Hepatocyte (in vitro differentiated cells): Measurements from ENCODE around the gene PRSS38. TPM values are rescaled to one million over a fixed set of nuclear protein-coding genes. Genes with fewer than 3 reads are reported as not detected.

Experiments
- DNase-seq: peaks from one replicate; pipeline ENCODE4 v3.0.0-alpha.2; 2016; ENCODE audit warnings: low spot score
- H2AFZ ChIP-seq: fragments of 200-600 bp; sonication (generic); 2 replicates; pipeline ENCODE4 v1.6.0; 2016; ENCODE audit warnings: antibody characterized with exemption, mild to moderate bottlenecking
- H3K27ac ChIP-seq: fragments of 200-600 bp; sonication (generic); 2 replicates; pipeline ENCODE4 v1.5.1; 2016; ENCODE audit warnings: mild to moderate bottlenecking
- H3K27me3 ChIP-seq: fragments of 200-600 bp; sonication (generic); 2 replicates; pipeline ENCODE4 v1.6.1; 2016
- H3K36me3 ChIP-seq: fragments of 200-600 bp; sonication (generic); replicated peaks from 2 replicates; pipeline ENCODE4 v1.5.1; 2016; ENCODE audit warnings: low read depth; ENCODE audit not compliant: insufficient read depth
- H3K4me1 ChIP-seq: fragments of 200-600 bp; sonication (generic); 2 replicates; pipeline ENCODE4 v1.5.1; 2016; ENCODE audit warnings: mild to moderate bottlenecking, moderate library complexity; ENCODE audit not compliant: insufficient read depth
- H3K4me2 ChIP-seq: fragments of 200-600 bp; sonication (generic); 2 replicates; pipeline ENCODE4 v1.6.0; 2016
- H3K4me3 ChIP-seq: fragments of 200-600 bp; sonication (generic); 2 replicates; pipeline ENCODE4 v1.5.1; 2016; ENCODE audit warnings: mild to moderate bottlenecking
- H3K79me2 ChIP-seq: fragments of 200-600 bp; sonication (generic); 2 replicates; pipeline ENCODE4 v1.6.0; 2017; ENCODE audit warnings: mild to moderate bottlenecking
- H3K9me2 ChIP-seq: fragments of 200-600 bp; sonication (generic); replicated peaks from 2 replicates; pipeline ENCODE4 v1.6.0; 2017; ENCODE audit warnings: mild to moderate bottlenecking; ENCODE audit not compliant: insufficient read depth
- H3K9me3 ChIP-seq: fragments of 200-600 bp; sonication (generic); 2 replicates; pipeline ENCODE4 v1.5.1; 2016; ENCODE audit warnings: low read depth, mild to moderate bottlenecking
- H4K20me1 ChIP-seq: fragments of 200-600 bp; sonication (generic); 2 replicates; pipeline ENCODE4 v1.6.0; 2016; ENCODE audit warnings: mild to moderate bottlenecking; ENCODE audit not compliant: insufficient read depth, poor library complexity, severe bottlenecking
- CTCF ChIP-seq: fragments of 200-600 bp; sonication (generic); IDR thresholded peaks from 2 replicates; pipeline ENCODE4 v1.5.1; 2016; ENCODE audit warnings: antibody characterized with exemption, mild to moderate bottlenecking; ENCODE audit not compliant: poor library complexity
- EZH2 ChIP-seq: fragments of 200-600 bp; sonication (generic); IDR thresholded peaks from 2 replicates; pipeline ENCODE4 v1.6.1; 2016; ENCODE audit warnings: antibody characterized with exemption, mild to moderate bottlenecking, borderline replicate concordance
- EZH2phosphoT487 ChIP-seq: fragments of 200-600 bp; sonication (generic); IDR thresholded peaks from one replicate; pipeline ENCODE4 v1.6.1; 2018; ENCODE audit warnings: antibody characterized with exemption, mild to moderate bottlenecking, low read depth, moderate library complexity; ENCODE audit not compliant: unreplicated experiment, severe bottlenecking
- WGBS: methylation state at CpG from one replicate; pipeline ENCODE4 v1.1.6; 2016; ENCODE audit warnings: low lambda C conversion rate; ENCODE audit errors: missing lambda C conversion rate; 5-methylcytosine and 5-hydroxymethylcytosine counted together
- polyA plus RNA-seq: library from polyadenylated mRNA; unstranded; fragments of >200 nt; fragmentation: Nextera tagmentation; extraction: Ambion mirVana; gene quantifications from 2 replicates; pipeline ENCODE4 v1.2.1, GENCODE V29; 2016
- total RNA-seq: library from RNA; depleted of rRNA; stranded (reverse); fragments of >200 nt; gene quantifications from 2 replicates; pipeline ENCODE4 v1.2.3, GENCODE V29; 2014

Gene PRSS38
- total and polyA plus RNA-seq, 2 experiments from 2014 or later: not detected

- Histone ChIP-seq H3K4me1 (no peaks in the 10 kb centered on the region), H3K9me2 (no peaks in the 10 kb centered on the region), H3K36me3 (no peaks in the 10 kb centered on the region), H3K4me3 (no peak overlapping the region), H3K27me3 (no peaks in the 10 kb centered on the region), H3K9me3 (no peaks in the 10 kb centered on the region), H2AFZ (no peak overlapping the region), H3K79me2 (no peaks in the 10 kb centered on the region), H3K27ac (no peak overlapping the region), H3K4me2 (no peak overlapping the region), H4K20me1 (no peaks in the 10 kb centered on the region)
- 93% methylated on average over 10 of the region's 10 CpGs for WGBS
- no peak for TF ChIP-seq CTCF
- no peak for TF ChIP-seq EZH2phosphoT487
- TF ChIP-seq EZH2: no peak
- DNase-seq: no peak
These were observed 36.4 kb upstream of the PRSS38 start for GRCh38 chr1:227779021-227779441.

DNA sequence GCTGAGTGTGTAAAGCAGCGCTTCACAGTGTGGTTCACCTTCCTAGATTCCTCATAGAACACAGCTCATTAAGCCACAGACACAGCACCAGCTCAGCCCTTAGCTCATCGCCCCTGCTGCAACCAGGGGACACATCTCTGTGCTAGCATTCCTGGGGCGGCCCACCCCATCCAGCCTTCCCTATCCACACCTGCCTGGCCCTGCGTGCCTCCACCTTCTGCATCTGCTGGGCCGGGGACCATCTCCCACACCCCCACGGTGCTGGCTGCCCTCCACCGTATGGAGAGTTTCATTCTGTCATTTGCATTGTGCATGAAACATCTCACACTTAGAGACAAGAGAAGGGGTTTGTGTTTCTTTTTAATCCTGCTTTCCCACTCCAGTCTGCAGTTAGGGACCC lies 35.8 kb upstream of the PRSS38 start:
- no peak overlapping the region for H3K4me3 ChIP-seq
- no peaks in the 10 kb centered on the region for H3K9me3 ChIP-seq
- H4K20me1 ChIP-seq: no peaks in the 10 kb centered on the region
- no peaks in the 10 kb centered on the region for H3K4me1 ChIP-seq
- no peak overlapping the region for H3K4me2 ChIP-seq
- no peaks in the 10 kb centered on the region for H3K9me2 ChIP-seq
- no peaks in the 10 kb centered on the region for H3K36me3 ChIP-seq
- H3K79me2 ChIP-seq: no peaks in the 10 kb centered on the region
- H3K27me3 ChIP-seq: no peaks in the 10 kb centered on the region
- no peak overlapping the region for H3K27ac ChIP-seq
- 98% methylated on average over 6 of the region's 7 CpGs for WGBS
- TF ChIP-seq EZH2 (no peak), CTCF (no peak), EZH2phosphoT487 (no peak)
- H2AFZ ChIP-seq: no peak overlapping the region
- DNase-seq: no peak

DNA sequence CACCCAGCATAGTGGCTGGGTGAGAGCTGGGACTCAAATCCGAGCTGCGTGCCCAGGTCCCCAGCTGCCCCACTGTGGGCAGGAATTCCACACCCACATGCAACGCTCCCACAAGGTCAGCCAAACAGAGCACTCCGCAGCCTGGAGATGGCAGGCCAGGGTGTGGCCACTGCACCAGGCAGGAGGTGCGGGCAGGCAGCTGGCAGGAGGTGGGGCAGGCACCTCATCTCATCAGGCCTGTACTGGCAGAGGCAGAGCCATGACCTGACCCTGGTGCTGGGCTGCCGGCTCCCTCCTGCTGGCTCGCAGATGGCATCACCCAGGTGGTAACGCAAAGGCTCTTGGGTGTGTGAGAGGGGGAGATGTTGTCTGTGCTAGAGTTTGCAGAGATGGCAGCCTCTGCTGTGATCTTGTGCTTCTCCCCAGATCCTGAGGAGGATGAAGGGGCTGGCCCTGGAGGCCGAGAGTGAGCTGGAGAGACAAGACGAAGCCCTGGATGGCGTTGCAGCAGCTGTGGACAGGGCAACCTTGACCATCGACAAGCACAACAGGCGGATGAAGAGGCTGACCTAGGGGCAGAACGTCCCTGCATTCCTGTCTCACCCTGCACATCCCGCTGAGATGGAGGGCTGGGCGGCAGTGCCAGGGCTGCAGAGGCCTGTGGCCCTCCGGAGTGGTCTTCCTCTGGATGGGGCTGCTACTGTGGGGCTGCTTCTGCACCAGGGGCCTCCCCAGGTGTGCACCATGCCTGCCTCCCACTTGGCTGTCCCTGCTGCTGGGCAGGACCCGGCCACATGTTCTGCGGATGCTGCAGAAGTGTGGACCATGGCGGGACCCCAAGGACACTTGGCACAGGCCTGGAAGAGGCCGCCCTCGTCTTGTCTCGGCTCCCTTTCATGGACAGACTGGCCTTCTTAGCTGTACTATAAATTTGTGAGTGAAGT lies 35.1 kb upstream of the PRSS38 start:
- H3K9me2 ChIP-seq: no peaks in the 10 kb centered on the region
- TF ChIP-seq EZH2phosphoT487 (no peak), EZH2 (no peak), CTCF (no peak)
- no peaks in the 10 kb centered on the region for H3K27me3 ChIP-seq
- H2AFZ ChIP-seq: no peak overlapping the region
- H3K4me1 ChIP-seq: no peaks in the 10 kb centered on the region
- H3K4me2 ChIP-seq: no peak overlapping the region
- H3K9me3 ChIP-seq: no peaks in the 10 kb centered on the region
- DNase-seq: no peak
- H3K79me2 ChIP-seq: no peaks in the 10 kb centered on the region
- H3K4me3 ChIP-seq: no peak overlapping the region
- H3K36me3 ChIP-seq: no peaks in the 10 kb centered on the region
- no peaks in the 10 kb centered on the region for H4K20me1 ChIP-seq
- H3K27ac ChIP-seq: no peak overlapping the region
- 91% methylated on average over 23 of the region's 23 CpGs for WGBS
